Measurements from ENCODE around the gene RCC2. TPM values are rescaled to one million over a fixed set of nuclear protein-coding genes. Genes with fewer than 3 reads are reported as not detected.

RCC2 gene
- total RNA-seq, 1 donor from 2014 or later = 180 TPM

DNA sequence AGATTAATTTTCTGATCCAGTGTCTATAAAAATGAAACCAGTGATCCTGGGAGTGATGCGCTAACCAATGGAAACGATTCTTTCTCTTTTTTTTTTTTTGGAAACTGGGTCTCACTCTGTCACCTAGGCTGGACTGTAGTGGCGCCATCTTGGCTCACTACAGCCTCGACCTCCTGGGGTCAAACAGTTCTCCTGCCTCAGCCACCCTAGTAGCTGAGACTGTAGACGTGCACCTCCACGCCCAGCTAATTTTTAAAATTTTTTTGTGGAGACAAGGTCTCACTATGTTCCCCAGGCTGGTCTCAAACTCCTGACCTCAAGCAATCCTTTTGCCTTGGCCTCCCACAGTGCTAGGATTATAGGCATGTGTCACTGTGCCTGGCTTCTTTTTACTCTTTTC, 3.4 kb upstream of the RCC2 start:
- DNase-seq (ENCODE audit: low spot score) = no peak
- H3K4me3 Mint-ChIP-seq (ENCODE audit: unreplicated experiment) = no peak overlapping the region
- TF ChIP-seq, protein P1, sequence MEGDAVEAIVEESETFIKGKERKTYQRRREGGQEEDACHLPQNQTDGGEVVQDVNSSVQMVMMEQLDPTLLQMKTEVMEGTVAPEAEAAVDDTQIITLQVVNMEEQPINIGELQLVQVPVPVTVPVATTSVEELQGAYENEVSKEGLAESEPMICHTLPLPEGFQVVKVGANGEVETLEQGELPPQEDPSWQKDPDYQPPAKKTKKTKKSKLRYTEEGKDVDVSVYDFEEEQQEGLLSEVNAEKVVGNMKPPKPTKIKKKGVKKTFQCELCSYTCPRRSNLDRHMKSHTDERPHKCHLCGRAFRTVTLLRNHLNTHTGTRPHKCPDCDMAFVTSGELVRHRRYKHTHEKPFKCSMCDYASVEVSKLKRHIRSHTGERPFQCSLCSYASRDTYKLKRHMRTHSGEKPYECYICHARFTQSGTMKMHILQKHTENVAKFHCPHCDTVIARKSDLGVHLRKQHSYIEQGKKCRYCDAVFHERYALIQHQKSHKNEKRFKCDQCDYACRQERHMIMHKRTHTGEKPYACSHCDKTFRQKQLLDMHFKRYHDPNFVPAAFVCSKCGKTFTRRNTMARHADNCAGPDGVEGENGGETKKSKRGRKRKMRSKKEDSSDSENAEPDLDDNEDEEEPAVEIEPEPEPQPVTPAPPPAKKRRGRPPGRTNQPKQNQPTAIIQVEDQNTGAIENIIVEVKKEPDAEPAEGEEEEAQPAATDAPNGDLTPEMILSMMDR (IDR thresholded peaks at IDR 0.05; ENCODE audit: unreplicated experiment) = no peak
- H3K9me3 Mint-ChIP-seq (ENCODE audit: unreplicated experiment) = no peaks in the 10 kb centered on the region
- no peak overlapping the region for H3K27ac Mint-ChIP-seq (ENCODE audit: unreplicated experiment)
- H3K36me3 Mint-ChIP-seq (ENCODE audit: low read depth, unreplicated experiment) = no peaks in the 10 kb centered on the region
- peaks cover 16% of the 10 kb centered on the region for H3K4me1 Mint-ChIP-seq (ENCODE audit: unreplicated experiment)
- peaks cover 6% of the 10 kb centered on the region for H3K27me3 Mint-ChIP-seq (ENCODE audit: unreplicated experiment)

DNA sequence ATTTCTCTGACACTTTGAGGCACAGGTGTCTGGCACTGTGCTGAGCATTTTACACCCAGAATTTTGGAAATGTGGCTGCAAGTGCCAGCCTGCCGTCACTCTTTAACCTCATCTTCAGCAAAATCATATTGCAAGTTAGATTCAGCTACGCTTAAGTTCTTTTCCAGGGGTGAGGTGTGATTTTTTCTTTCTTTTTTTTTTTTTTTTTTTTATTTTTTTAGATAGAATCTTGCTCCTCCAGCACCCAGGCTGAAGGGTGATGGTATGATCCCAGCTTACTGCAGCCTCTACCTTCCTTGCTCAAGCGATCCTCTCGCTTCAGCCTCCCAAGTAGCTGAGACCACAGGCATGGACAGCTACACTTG, 2.5 kb upstream of the RCC2 start:
- no peak for DNase-seq (ENCODE audit: low spot score)
- no peaks in the 10 kb centered on the region for H3K36me3 Mint-ChIP-seq (ENCODE audit: low read depth, unreplicated experiment)
- no peak overlapping the region for H3K27ac Mint-ChIP-seq (ENCODE audit: unreplicated experiment)
- peaks cover 9% of the 10 kb centered on the region for H3K27me3 Mint-ChIP-seq (ENCODE audit: unreplicated experiment)
- H3K4me3 Mint-ChIP-seq (ENCODE audit: unreplicated experiment) = no peak overlapping the region
- H3K9me3 Mint-ChIP-seq (ENCODE audit: unreplicated experiment) = no peaks in the 10 kb centered on the region
- peaks cover 18% of the 10 kb centered on the region for H3K4me1 Mint-ChIP-seq (ENCODE audit: unreplicated experiment)
- TF ChIP-seq, protein P1 (IDR thresholded peaks at IDR 0.05; ENCODE audit: unreplicated experiment) = no peak

DNA sequence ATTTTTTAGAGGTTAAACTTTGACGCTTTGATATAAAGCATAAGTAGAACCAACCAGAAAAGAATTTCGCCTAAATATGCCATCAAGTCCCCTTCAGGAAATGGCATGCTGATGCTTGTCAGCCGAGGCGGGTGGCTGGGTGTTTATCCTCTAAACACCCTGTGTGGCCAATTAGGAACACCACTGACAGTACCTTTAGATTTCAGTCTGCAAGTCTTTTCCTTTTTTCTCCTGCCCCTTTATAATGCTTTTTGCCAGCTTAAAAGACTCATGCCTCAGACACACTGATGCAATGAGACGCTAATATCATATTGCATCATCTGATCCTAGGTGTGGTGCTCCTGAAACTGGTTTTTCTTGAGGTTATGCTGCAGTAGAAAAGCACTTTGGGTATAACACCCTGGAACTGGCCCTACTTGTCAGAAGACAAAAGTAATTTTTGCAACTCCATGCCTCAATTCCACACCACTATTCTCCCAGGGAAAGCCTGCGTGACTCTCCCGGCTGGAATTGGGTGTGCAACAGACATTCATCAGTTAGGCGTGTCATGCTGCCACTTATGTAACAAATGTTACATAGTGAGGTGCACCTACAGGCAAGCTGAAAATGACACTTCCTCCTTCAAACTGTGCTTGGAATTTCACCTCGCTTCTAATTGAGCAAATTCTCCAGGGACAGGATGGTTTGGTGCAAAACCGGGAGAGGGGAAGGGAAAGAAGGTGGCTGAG, 2.0 kb upstream of the RCC2 start:
- no peak for DNase-seq (ENCODE audit: low spot score)
- Mint-ChIP-seq H3K4me3 (ENCODE audit: unreplicated experiment) (no peak overlapping the region), H3K36me3 (ENCODE audit: low read depth, unreplicated experiment) (no peaks in the 10 kb centered on the region), H3K27ac (ENCODE audit: unreplicated experiment) (no peak overlapping the region), H3K4me1 (ENCODE audit: unreplicated experiment) (peaks cover 23% of the 10 kb centered on the region), H3K27me3 (ENCODE audit: unreplicated experiment) (peaks cover 14% of the 10 kb centered on the region), H3K9me3 (ENCODE audit: unreplicated experiment) (no peaks in the 10 kb centered on the region)
- TF ChIP-seq, protein P1 (IDR thresholded peaks at IDR 0.05; ENCODE audit: unreplicated experiment) = no peak

DNA sequence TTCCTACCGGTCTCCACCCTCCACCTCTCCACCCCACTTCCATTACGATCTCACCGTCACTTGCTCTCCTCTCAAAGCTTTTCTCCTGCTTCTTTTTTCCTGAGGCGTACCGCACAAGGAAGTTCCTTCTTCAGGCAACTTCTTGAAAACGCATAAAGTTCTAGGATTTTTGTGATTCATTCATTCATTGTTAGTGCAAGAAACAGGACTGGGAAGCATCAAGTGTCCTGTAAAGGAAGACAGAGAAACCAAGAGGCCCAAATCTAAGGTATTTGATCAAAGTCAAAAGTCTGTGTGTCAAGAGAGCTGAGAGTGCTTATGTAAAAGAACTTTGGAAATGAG, 1.3 kb upstream of the RCC2 start:
- Mint-ChIP-seq H3K36me3 (ENCODE audit: low read depth, unreplicated experiment) (no peaks in the 10 kb centered on the region), H3K4me1 (ENCODE audit: unreplicated experiment) (peaks cover 27% of the 10 kb centered on the region), H3K9me3 (ENCODE audit: unreplicated experiment) (no peaks in the 10 kb centered on the region), H3K4me3 (ENCODE audit: unreplicated experiment) (peak overlapping the region; percentile 61), H3K27ac (ENCODE audit: unreplicated experiment) (no peak overlapping the region), H3K27me3 (ENCODE audit: unreplicated experiment) (peaks cover 14% of the 10 kb centered on the region)
- TF ChIP-seq, protein P1 (IDR thresholded peaks at IDR 0.05; ENCODE audit: unreplicated experiment) = no peak
- DNase-seq (ENCODE audit: low spot score) = no peak

DNA sequence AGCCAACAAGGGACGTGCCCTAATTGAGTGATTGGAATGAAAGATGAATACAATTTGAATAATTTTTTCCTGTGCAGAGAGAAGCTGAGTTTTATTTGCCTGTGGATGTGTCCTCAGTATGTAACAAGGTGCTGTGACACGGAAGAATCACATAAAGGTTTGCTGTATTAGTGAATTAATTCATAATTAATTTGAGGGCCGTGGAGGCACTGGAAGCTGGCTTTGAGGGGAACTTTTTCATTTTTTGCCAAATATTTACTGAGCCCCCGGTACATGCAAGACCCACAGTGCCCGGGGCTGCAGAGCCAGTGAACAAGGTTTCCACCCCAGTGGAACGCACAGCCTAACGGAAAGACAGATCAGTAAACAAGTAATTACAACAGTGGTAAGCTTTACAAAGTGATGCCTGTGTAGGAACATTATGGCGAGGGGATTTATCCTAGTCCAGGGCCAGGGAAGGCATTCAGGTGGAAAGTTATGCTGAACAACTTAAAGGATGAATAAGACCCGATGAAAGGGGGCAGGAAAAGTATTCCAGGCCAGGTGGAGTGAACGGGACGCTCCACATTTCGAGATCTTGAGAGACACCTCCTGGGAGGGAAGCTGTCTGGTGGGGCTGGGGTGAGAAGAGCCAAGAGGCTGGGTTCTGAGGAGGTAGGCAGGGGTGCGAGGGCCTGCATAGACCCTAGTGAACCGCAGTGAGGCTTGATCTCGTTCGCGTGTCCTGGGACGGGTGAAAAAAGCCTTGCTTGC, 773 bp upstream of the RCC2 start:
- Mint-ChIP-seq H3K9me3 (ENCODE audit: unreplicated experiment) (no peaks in the 10 kb centered on the region), H3K4me3 (ENCODE audit: unreplicated experiment) (peak overlapping the region; percentile 89), H3K27me3 (ENCODE audit: unreplicated experiment) (peaks cover 14% of the 10 kb centered on the region), H3K36me3 (ENCODE audit: low read depth, unreplicated experiment) (no peaks in the 10 kb centered on the region), H3K4me1 (ENCODE audit: unreplicated experiment) (peaks cover 30% of the 10 kb centered on the region), H3K27ac (ENCODE audit: unreplicated experiment) (peak overlapping the region; percentile 79)
- TF ChIP-seq, protein P1 (IDR thresholded peaks at IDR 0.05; ENCODE audit: unreplicated experiment) = no peak
- DNase-seq (ENCODE audit: low spot score) = no peak

Data from endothelial cell (in vitro differentiated cells).